ENCODE data around the gene ACTL8.

- no peak for TF ChIP-seq REST (IDR thresholded peaks at IDR 0.05; ENCODE audit: insufficient replicate concordance, low read depth)
- TF ChIP-seq CTCF (IDR thresholded peaks at IDR 0.05; ENCODE audit: insufficient read depth, low read length) = no peak
- no peak for TF ChIP-seq POLR2AphosphoS5 (IDR thresholded peaks at IDR 0.05; ENCODE audit: low read depth)
- TF ChIP-seq GABPA (IDR thresholded peaks at IDR 0.05; ENCODE audit: low read depth) = no peak
- TF ChIP-seq SPI1 (IDR thresholded peaks at IDR 0.05; ENCODE audit: borderline replicate concordance, low read depth) = no peak
These were observed 15.8 kb downstream of the ACTL8 start for GRCh38 chr1:17770983-17771382.
